A204.1 (cell line): ENCODE measurements around the gene MAPK1IP1L.

ENCODE experiments used
- FAIRE-seq: peaks from 2 replicates; lab custom pipeline; 2012; peaks lifted over from hg19 to GRCh38; lab: Jason Lieb, UNC

Gene MAPK1IP1L

GRCh38 chr14:55097881-55098560 is 46.6 kb downstream of the MAPK1IP1L start:
- no peak for FAIRE-seq

GRCh38 chr14:55098561-55098898 is 47.1 kb downstream of the MAPK1IP1L start:
- no peak for FAIRE-seq

GRCh38 chr14:55099756-55100155 is 48.3 kb downstream of the MAPK1IP1L start:
- FAIRE-seq: no peak

GRCh38 chr14:55101698-55102097 is 50.3 kb downstream of the MAPK1IP1L start:
- no peak for FAIRE-seq

GRCh38 chr14:55102141-55102621 is 50.7 kb downstream of the MAPK1IP1L start:
- no peak for FAIRE-seq

GRCh38 chr14:55103005-55103640 is 51.7 kb downstream of the MAPK1IP1L start:
- FAIRE-seq: no peak

- FAIRE-seq: no peak
Observed at GRCh38 chr14:55103971-55104954, 52.8 kb downstream of the MAPK1IP1L start.

GRCh38 chr14:55105991-55106390 is 54.5 kb downstream of the MAPK1IP1L start:
- FAIRE-seq: no peak

GRCh38 chr14:55107766-55108554 is 56.5 kb downstream of the MAPK1IP1L start:
- no peak for FAIRE-seq

GRCh38 chr14:55109836-55110235 is 58.4 kb downstream of the MAPK1IP1L start:
- FAIRE-seq: no peak

- FAIRE-seq: no peak
Observed at GRCh38 chr14:55111122-55111708, 59.8 kb downstream of the MAPK1IP1L start.

- FAIRE-seq: no peak
Observed at GRCh38 chr14:55114720-55115119, 63.3 kb downstream of the MAPK1IP1L start.

- no peak for FAIRE-seq
Observed at GRCh38 chr14:55115460-55115859, 64.0 kb downstream of the MAPK1IP1L start.

- FAIRE-seq: no peak
Observed at GRCh38 chr14:55115861-55116245, 64.4 kb downstream of the MAPK1IP1L start.

- no peak for FAIRE-seq
Observed at GRCh38 chr14:55116246-55117030, 65.0 kb downstream of the MAPK1IP1L start.

- FAIRE-seq: no peak
Observed at GRCh38 chr14:55117803-55118441, 66.5 kb downstream of the MAPK1IP1L start.

- no peak for FAIRE-seq
Observed at GRCh38 chr14:55118761-55119160, 67.3 kb downstream of the MAPK1IP1L start.
